ENCODE data around the gene PPP6R2. TPM values are rescaled to one million over a fixed set of nuclear protein-coding genes. Genes with fewer than 3 reads are reported as not detected.

Gene PPP6R2
- total RNA-seq, 1 experiment from 2014 or later = 61.3 TPM

GRCh38 chr22:50440544-50441249 is 97.6 kb downstream of the PPP6R2 start:
- H4K20me1 ChIP-seq (ENCODE audit: insufficient read depth) = no peaks in the 10 kb centered on the region
- H3K4me3 ChIP-seq (replicated peaks in 1 of 2; ENCODE audit: low read depth in 1 of 2, low read length in 2 of 2) = no peak overlapping the region
- no peaks in the 10 kb centered on the region for H3K27me3 ChIP-seq (ENCODE audit: insufficient read depth, low read length)
- POLR2A ChIA-PET = no interaction called here
- H3K4me1 ChIP-seq (ENCODE audit: control insufficient read depth in 1 of 2, insufficient read depth in 2 of 2, low read length in 2 of 2) = peaks cover 0 to 4% of the 10 kb centered on the region in 2 experiments; a peak in 2 of 4 replicates
- intact Hi-C loops (cut with micrococcal nuclease) = no loop called here
- no peak for TF ChIP-seq EZH2phosphoT487 (IDR thresholded peaks at IDR 0.05; ENCODE audit: borderline replicate concordance)
- no peak for TF ChIP-seq POLR2A (IDR thresholded peaks at IDR 0.05; ENCODE audit: borderline replicate concordance, extremely low read depth, insufficient read depth, insufficient read length)
- TF ChIP-seq MAX (IDR thresholded peaks at IDR 0.05) = no peak
- TF ChIP-seq EZH2 (IDR thresholded peaks at IDR 0.05) = no peak
- no peak for TF ChIP-seq REST (IDR thresholded peaks at IDR 0.05; ENCODE audit: low read depth)
- TF ChIP-seq CBX3 (IDR thresholded peaks at IDR 0.05; ENCODE audit: low read depth) = no peak
- TF ChIP-seq YY1 (IDR thresholded peaks at IDR 0.05; ENCODE audit: extremely low read depth, insufficient replicate concordance, low read depth, low read length) = no peak
- no peak for TF ChIP-seq SRF (IDR thresholded peaks at IDR 0.05; ENCODE audit: low read depth)
- no peak for TF ChIP-seq ELF1 (IDR thresholded peaks at IDR 0.05; ENCODE audit: borderline replicate concordance, low read depth)
- TF ChIP-seq CEBPB (IDR thresholded peaks at IDR 0.05; ENCODE audit: low read depth) = no peak
- no peak for TF ChIP-seq ZFX (IDR thresholded peaks at IDR 0.05)
- TF ChIP-seq SIN3A (IDR thresholded peaks at IDR 0.05; ENCODE audit: low read depth) = no peak
- TF ChIP-seq TCF7L2 (IDR thresholded peaks at IDR 0.05; ENCODE audit: borderline replicate concordance, extremely low read depth, insufficient read depth, insufficient read length) = no peak
- no peak overlapping the region for H3K27ac ChIP-seq (ENCODE audit: low read depth, low read length)
- no peaks in the 10 kb centered on the region for H3K9me2 ChIP-seq (ENCODE audit: insufficient read depth)
- DNase-seq (ENCODE audit: low read depth, low spot score) (no peak), ATAC-seq (peak; percentile 28)
- RAD21 ChIA-PET (ENCODE audit: low non-redundant PET in 1 of 2, low total read pairs in 2 of 2, uncharacterized antibody in 2 of 2, unreplicated experiment in 2 of 2) = no interaction called here
- no TSS peak for BruUV-seq (replicated peaks)
- no peak overlapping the region for H3K4me2 ChIP-seq (ENCODE audit: low read length)
- no peaks in the 10 kb centered on the region for H3K79me2 ChIP-seq (ENCODE audit: insufficient read depth, low read length)
- H3K9me3 ChIP-seq (ENCODE audit: control insufficient read depth in 1 of 2, insufficient read depth in 1 of 2, low read depth in 1 of 2, low read length in 2 of 2) = no peaks in the 10 kb centered on the region
- CTCF ChIA-PET = no interaction called here
- H3K9ac ChIP-seq (ENCODE audit: low read length) = no peak overlapping the region
- peaks cover 3 to 8% of the 10 kb centered on the region in 2 experiments; a peak in 2 of 4 replicates for H3K36me3 ChIP-seq (ENCODE audit: control insufficient read depth in 1 of 2, insufficient read depth in 2 of 2, low read length in 2 of 2)
- no peak overlapping the region for H2AFZ ChIP-seq (ENCODE audit: low read depth, low read length, poor library complexity, severe bottlenecking)
